ENCODE data around the gene PSMA6. TPM values are rescaled to one million over a fixed set of nuclear protein-coding genes. Genes with fewer than 3 reads are reported as not detected.

Gene PSMA6
- total and polyA plus RNA-seq, 2 of the 13 experiments (the other 11 are each of a cell fraction or from before 2014, with no cell fraction given): 525 to 1,109 TPM

DNA sequence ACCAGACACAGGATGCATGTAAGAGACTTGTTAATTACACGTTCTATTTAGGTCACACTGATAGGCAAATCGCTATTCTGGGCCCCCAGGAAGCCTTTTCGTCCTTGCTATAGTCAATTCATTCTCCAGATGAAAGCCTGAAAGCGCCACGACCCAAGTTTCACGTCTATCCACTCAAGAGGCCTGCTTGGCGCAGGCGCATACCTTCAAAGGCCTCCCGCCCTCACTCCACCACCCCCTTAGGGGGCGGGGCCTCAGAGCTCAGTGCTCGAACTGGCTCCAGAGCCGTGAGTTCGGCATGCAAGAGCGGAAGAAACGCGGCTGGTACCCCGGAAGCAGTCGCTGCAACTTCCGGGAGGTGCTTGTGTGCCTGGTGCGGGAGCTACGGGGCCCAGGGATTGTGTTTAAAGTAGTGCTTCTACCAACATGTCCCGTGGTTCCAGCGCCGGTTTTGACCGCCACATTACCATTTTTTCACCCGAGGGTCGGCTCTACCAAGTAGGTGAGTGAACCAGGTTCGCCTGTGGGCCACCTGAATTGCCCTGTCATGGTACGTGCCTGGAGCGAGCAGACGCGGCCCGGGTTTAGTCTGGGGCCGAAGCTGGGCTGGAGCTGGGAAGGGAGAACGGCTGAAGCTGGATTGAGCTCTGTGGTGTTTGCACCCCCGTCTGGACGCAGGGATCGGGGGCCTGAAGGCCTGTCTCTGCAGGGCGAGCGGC lies at the start of gene PSMA6 (continued):
- TF ChIP-seq, protein P1, sequence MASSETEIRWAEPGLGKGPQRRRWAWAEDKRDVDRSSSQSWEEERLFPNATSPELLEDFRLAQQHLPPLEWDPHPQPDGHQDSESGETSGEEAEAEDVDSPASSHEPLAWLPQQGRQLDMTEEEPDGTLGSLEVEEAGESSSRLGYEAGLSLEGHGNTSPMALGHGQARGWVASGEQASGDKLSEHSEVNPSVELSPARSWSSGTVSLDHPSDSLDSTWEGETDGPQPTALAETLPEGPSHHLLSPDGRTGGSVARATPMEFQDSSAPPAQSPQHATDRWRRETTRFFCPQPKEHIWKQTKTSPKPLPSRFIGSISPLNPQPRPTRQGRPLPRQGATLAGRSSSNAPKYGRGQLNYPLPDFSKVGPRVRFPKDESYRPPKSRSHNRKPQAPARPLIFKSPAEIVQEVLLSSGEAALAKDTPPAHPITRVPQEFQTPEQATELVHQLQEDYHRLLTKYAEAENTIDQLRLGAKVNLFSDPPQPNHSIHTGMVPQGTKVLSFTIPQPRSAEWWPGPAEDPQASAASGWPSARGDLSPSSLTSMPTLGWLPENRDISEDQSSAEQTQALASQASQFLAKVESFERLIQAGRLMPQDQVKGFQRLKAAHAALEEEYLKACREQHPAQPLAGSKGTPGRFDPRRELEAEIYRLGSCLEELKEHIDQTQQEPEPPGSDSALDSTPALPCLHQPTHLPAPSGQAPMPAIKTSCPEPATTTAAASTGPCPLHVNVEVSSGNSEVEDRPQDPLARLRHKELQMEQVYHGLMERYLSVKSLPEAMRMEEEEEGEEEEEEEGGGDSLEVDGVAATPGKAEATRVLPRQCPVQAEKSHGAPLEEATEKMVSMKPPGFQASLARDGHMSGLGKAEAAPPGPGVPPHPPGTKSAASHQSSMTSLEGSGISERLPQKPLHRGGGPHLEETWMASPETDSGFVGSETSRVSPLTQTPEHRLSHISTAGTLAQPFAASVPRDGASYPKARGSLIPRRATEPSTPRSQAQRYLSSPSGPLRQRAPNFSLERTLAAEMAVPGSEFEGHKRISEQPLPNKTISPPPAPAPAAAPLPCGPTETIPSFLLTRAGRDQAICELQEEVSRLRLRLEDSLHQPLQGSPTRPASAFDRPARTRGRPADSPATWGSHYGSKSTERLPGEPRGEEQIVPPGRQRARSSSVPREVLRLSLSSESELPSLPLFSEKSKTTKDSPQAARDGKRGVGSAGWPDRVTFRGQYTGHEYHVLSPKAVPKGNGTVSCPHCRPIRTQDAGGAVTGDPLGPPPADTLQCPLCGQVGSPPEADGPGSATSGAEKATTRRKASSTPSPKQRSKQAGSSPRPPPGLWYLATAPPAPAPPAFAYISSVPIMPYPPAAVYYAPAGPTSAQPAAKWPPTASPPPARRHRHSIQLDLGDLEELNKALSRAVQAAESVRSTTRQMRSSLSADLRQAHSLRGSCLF (CRISPR knock-in tag; IDR thresholded peaks at IDR 0.05; ENCODE audit: borderline replicate concordance): peak; percentile 83; the same call in 1 of the 2 replicates
- TF ChIP-seq CREM (IDR thresholded peaks at IDR 0.05) (peak; percentile 93), CREM (CRISPR knock-in tag; IDR thresholded peaks at IDR 0.05) (no peak), POGZ (CRISPR knock-in tag; IDR thresholded peaks at IDR 0.05) (peak; percentile 90), FOXA3 (CRISPR knock-in tag; IDR thresholded peaks at IDR 0.05) (peak; percentile 84; the same call in 1 of the 2 replicates), HIVEP1 (CRISPR knock-in tag; IDR thresholded peaks at IDR 0.05) (peak; percentile 97), GPN1 (CRISPR knock-in tag; IDR thresholded peaks at IDR 0.05; ENCODE audit: borderline replicate concordance) (peak; percentile 87; the same call in 1 of the 2 replicates), ZEB1 (IDR thresholded peaks at IDR 0.05; ENCODE audit: insufficient replicate concordance, low read depth) (peak; percentile 64), RFXANK (CRISPR knock-in tag; IDR thresholded peaks at IDR 0.05) (peak; percentile 94), ZNF747 (CRISPR knock-in tag; IDR thresholded peaks at IDR 0.05; ENCODE audit: borderline replicate concordance) (peak; percentile 93), MTA3 (CRISPR knock-in tag; IDR thresholded peaks at IDR 0.05) (peak; percentile 85; the same call in 1 of the 2 replicates), TEAD2 (CRISPR knock-in tag; IDR thresholded peaks at IDR 0.05) (no peak), NCOA5 (CRISPR knock-in tag; IDR thresholded peaks at IDR 0.05) (0 out of 2 replicates have a peak, but pooled peaks have one; percentile 69), TMF1 (CRISPR knock-in tag; IDR thresholded peaks at IDR 0.05; ENCODE audit: low read depth) (no peak; the same call in none of the 2 replicates)
- TF ChIP-seq, protein P2, sequence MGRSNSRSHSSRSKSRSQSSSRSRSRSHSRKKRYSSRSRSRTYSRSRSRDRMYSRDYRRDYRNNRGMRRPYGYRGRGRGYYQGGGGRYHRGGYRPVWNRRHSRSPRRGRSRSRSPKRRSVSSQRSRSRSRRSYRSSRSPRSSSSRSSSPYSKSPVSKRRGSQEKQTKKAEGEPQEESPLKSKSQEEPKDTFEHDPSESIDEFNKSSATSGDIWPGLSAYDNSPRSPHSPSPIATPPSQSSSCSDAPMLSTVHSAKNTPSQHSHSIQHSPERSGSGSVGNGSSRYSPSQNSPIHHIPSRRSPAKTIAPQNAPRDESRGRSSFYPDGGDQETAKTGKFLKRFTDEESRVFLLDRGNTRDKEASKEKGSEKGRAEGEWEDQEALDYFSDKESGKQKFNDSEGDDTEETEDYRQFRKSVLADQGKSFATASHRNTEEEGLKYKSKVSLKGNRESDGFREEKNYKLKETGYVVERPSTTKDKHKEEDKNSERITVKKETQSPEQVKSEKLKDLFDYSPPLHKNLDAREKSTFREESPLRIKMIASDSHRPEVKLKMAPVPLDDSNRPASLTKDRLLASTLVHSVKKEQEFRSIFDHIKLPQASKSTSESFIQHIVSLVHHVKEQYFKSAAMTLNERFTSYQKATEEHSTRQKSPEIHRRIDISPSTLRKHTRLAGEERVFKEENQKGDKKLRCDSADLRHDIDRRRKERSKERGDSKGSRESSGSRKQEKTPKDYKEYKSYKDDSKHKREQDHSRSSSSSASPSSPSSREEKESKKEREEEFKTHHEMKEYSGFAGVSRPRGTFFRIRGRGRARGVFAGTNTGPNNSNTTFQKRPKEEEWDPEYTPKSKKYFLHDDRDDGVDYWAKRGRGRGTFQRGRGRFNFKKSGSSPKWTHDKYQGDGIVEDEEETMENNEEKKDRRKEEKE (IDR thresholded peaks at IDR 0.05): no peak
- TF ChIP-seq, protein P3, sequence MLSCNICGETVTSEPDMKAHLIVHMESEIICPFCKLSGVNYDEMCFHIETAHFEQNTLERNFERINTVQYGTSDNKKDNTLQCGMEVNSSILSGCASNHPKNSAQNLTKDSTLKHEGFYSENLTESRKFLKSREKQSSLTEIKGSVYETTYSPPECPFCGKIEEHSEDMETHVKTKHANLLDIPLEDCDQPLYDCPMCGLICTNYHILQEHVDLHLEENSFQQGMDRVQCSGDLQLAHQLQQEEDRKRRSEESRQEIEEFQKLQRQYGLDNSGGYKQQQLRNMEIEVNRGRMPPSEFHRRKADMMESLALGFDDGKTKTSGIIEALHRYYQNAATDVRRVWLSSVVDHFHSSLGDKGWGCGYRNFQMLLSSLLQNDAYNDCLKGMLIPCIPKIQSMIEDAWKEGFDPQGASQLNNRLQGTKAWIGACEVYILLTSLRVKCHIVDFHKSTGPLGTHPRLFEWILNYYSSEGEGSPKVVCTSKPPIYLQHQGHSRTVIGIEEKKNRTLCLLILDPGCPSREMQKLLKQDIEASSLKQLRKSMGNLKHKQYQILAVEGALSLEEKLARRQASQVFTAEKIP (CRISPR knock-in tag; IDR thresholded peaks at IDR 0.05; ENCODE audit: borderline replicate concordance): no peak
- TF ChIP-seq, protein P4, sequence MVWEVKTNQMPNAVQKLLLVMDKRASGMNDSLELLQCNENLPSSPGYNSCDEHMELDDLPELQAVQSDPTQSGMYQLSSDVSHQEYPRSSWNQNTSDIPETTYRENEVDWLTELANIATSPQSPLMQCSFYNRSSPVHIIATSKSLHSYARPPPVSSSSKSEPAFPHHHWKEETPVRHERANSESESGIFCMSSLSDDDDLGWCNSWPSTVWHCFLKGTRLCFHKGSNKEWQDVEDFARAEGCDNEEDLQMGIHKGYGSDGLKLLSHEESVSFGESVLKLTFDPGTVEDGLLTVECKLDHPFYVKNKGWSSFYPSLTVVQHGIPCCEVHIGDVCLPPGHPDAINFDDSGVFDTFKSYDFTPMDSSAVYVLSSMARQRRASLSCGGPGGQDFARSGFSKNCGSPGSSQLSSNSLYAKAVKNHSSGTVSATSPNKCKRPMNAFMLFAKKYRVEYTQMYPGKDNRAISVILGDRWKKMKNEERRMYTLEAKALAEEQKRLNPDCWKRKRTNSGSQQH (CRISPR knock-in tag; IDR thresholded peaks at IDR 0.05; ENCODE audit: low read depth): peak; percentile 98
- TF ChIP-seq, protein P5, sequence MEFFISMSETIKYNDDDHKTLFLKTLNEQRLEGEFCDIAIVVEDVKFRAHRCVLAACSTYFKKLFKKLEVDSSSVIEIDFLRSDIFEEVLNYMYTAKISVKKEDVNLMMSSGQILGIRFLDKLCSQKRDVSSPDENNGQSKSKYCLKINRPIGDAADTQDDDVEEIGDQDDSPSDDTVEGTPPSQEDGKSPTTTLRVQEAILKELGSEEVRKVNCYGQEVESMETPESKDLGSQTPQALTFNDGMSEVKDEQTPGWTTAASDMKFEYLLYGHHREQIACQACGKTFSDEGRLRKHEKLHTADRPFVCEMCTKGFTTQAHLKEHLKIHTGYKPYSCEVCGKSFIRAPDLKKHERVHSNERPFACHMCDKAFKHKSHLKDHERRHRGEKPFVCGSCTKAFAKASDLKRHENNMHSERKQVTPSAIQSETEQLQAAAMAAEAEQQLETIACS (CRISPR knock-in tag; IDR thresholded peaks at IDR 0.05): no peak
